GM21576 (cell line): ENCODE measurements around the gene HNRNPH1.

Experiments
- ATAC-seq: cut with Tn5 transposase; IDR thresholded peaks from one replicate; pipeline ENCODE4 v1.9.1; 2021; ENCODE audit warnings: mild to moderate bottlenecking, moderate library complexity; ENCODE audit not compliant: unreplicated experiment

The HNRNPH1 gene

GRCh38 chr5:179606071-179606909 lies 17.2 kb downstream of the HNRNPH1 start:
- ATAC-seq = no peak

GRCh38 chr5:179605026-179605833 lies 18.2 kb downstream of the HNRNPH1 start:
- no peak for ATAC-seq

GRCh38 chr5:179603308-179603707 lies 20.2 kb downstream of the HNRNPH1 start:
- no peak for ATAC-seq

GRCh38 chr5:179601871-179602625 lies 21.4 kb downstream of the HNRNPH1 start:
- no peak for ATAC-seq

GRCh38 chr5:179599973-179600372 lies 23.5 kb downstream of the HNRNPH1 start:
- ATAC-seq = no peak

GRCh38 chr5:179599566-179599965 lies 23.9 kb downstream of the HNRNPH1 start:
- no peak for ATAC-seq

- ATAC-seq = no peak
Observed at GRCh38 chr5:179599100-179599499, 24.4 kb downstream of the HNRNPH1 start.

GRCh38 chr5:179596421-179596820 lies 27.1 kb downstream of the HNRNPH1 start:
- ATAC-seq = no peak

DNA sequence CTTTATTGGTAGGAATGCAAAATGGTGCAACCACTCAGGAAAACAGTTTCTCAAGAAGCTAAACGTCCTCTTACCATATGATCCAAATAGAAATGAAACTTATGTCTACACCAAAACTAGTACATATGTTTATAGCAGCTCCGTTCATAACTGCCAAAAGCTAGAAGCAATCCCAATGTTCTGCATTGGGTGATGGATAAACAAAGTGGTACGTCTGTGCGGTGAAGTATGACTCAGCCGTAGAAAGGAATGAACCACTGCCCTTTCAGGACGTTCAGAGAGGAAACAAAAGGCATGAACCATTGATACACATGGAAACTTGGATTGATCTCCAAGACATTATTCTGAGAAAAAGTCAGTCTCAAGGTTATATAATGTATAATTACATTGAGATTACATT lies 27.6 kb downstream of the HNRNPH1 start:
- ATAC-seq = no peak

- no peak for ATAC-seq
Observed at GRCh38 chr5:179588166-179588565, 35.3 kb downstream of the HNRNPH1 start.

GRCh38 chr5:179585941-179586401 lies 37.5 kb downstream of the HNRNPH1 start:
- no peak for ATAC-seq

GRCh38 chr5:179577286-179577960 lies 46.0 kb downstream of the HNRNPH1 start:
- no peak for ATAC-seq

GRCh38 chr5:179572386-179572785 lies 51.1 kb downstream of the HNRNPH1 start:
- no peak for ATAC-seq

- no peak for ATAC-seq
Observed at GRCh38 chr5:179568721-179569120, 54.8 kb downstream of the HNRNPH1 start.

- no peak for ATAC-seq
Observed at GRCh38 chr5:179564526-179564925, 58.9 kb downstream of the HNRNPH1 start.
